Measurements from ENCODE around the gene GCH1.

DNA sequence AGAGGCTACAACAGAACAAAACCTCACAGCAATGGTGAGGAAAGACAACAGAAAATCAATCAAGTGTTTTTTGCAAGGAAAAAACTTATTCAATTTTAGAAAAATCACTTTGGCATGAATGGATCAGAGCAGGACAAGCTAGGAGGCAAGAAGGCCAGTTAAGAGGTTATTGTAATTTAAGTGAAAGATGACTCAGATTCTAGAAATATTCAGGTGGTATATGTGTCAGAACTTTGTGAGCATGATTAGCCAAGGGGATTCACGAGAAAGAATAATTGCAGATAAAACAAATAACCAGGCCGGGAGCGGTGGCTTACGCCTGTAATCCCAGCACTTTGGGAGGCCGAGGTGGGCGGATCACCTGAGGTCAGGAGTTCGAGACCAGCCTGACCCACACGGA is 12.7 kb downstream of the GCH1 start:
- TF ChIP-seq EZH2 (IDR thresholded peaks at IDR 0.05; ENCODE audit: low read length, missing control alignments): no peak
- TF ChIP-seq, protein P1, sequence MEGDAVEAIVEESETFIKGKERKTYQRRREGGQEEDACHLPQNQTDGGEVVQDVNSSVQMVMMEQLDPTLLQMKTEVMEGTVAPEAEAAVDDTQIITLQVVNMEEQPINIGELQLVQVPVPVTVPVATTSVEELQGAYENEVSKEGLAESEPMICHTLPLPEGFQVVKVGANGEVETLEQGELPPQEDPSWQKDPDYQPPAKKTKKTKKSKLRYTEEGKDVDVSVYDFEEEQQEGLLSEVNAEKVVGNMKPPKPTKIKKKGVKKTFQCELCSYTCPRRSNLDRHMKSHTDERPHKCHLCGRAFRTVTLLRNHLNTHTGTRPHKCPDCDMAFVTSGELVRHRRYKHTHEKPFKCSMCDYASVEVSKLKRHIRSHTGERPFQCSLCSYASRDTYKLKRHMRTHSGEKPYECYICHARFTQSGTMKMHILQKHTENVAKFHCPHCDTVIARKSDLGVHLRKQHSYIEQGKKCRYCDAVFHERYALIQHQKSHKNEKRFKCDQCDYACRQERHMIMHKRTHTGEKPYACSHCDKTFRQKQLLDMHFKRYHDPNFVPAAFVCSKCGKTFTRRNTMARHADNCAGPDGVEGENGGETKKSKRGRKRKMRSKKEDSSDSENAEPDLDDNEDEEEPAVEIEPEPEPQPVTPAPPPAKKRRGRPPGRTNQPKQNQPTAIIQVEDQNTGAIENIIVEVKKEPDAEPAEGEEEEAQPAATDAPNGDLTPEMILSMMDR (conservative IDR thresholded peaks at IDR 0.05 in 1 of 2, IDR thresholded peaks at IDR 0.05 in 1 of 2; ENCODE audit: low read depth in 1 of 2, low read length in 2 of 2): no peak

Data from fibroblast of lung (primary cell).